Stimulated activated CD8-positive, alpha-beta memory T cell treated with anti-CD3 and anti-CD28 coated beads, Interleukin-7, amount 100 ng/mL, for 48 hours (primary cell): Measurements from ENCODE around the gene SIM2.

Experiments
- DNase-seq, 2 donors: peaks; one replicate each; pipeline ENCODE4 v3.0.0-alpha.2; 2020; ENCODE audit warnings: low read depth in 1 of 2; ENCODE audit errors: extremely low read depth in 1 of 2

Gene SIM2

DNA sequence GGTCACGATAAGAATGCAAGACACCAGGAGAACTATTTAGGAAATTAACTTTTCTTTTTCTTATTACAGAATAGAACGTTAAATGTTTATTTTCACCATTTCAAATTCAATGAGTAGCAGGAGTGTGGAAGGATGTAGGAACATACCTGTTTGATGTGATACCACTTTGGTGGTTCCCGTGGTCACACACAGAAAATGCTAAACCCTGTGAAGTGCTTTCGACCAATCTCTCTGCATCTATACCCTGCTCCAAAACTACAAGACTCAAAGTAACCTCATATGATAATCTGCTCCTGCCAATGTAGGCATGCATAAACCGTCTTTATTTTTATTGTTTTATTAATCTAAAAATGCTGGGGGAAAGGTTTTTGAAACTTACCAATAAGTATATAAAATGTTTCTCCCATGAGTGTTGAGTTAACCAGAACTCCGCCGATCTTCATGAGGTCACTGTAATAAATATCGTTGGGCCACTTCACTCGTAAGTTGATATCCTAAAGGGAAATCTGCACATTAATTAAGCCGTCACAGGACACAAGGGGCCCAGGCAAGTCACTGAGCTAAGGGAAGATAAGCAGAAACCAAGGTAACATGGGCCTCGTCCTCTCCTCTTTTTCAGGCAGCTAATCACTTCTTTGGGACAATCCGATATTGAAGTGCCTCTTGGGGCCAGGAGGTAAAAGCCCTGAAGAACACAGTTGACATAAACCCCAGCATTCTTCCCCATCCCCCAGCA lies 60.6 kb downstream of the SIM2 start:
- no peak for DNase-seq

DNA sequence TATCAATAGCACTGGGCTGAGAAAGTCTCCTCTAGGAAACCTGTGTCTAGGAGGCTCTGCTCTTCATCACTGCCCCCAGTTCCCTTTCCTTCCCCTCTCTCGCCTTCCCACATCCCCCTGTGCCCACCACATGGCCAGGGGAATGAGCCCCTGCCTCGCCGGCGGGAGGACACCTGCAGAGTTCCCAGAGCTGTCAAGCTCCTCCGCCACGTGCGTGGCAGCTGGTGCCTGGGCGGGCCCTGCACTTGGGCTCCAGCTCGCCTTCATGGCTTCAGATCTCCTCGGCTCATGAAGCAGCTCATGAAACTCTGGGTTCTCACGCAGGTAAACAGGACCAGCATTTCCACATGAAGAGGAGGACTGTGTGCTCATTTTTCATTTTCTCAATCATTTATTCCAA lies 62.8 kb downstream of the SIM2 start:
- DNase-seq: no peak

DNA sequence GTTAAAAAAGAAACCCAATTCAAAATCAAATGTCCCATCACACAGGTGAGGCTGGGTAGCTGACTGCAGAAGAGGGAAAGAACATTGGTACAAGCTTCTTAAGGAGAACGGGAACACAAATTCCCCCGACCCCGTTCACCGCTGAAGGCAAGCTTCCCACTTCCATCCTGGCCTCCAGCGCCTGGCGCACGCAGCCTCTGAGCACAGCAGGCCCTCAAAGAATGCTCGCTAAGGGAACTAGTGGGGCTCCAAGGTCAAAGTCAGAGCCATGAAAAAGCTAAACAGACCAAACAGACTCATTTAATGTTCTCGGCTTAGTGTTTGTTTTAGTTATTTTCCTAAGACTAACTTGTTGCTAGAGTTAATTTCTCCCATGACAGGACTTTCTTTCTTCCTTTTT lies 63.7 kb downstream of the SIM2 start:
- DNase-seq: no peak

GRCh38 chr21:36763305-36763704 lies 64.4 kb downstream of the SIM2 start:
- no peak for DNase-seq

DNA sequence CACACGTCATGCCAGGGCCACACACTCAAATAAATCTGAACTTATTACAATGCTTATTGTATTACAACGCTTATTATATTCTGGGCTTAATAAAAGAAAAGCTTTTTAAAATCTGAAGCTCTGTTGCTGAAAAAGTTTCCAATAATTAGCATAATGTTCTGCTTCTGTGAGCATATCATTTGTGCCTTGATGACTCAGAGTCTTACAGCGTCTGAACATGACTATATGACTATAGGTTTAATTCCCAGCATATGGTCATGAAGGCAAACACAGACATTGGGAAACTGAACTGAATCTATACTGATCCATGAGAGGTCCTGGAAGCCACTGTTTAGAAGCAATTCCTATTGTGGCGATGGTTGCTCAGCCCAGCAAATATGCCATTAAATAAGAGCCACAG lies 66.3 kb downstream of the SIM2 start:
- no peak for DNase-seq

DNA sequence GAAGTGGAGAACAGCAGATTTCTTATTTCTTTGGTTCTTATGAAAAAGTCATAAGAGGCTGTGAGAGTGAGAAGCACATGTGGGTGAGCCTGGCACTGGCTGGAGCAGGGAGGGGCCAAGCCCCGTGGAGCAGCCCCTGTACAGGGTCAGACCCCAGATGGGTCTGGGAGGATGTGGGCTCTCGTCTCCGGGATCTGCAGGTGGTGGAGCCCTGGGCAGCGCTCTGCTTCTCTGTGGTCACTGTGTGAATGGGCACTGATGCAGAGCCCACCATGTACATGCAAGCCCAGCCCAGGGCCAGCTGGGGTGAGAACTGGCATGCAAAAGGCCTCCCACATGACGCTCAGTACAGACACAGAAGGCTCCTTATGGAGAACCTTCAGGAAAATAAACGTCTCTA lies 67.6 kb downstream of the SIM2 start:
- DNase-seq: no peak

GRCh38 chr21:36767096-36767495 lies 68.2 kb downstream of the SIM2 start:
- no peak for DNase-seq

GRCh38 chr21:36768496-36768895 lies 69.6 kb downstream of the SIM2 start:
- DNase-seq: no peak

DNA sequence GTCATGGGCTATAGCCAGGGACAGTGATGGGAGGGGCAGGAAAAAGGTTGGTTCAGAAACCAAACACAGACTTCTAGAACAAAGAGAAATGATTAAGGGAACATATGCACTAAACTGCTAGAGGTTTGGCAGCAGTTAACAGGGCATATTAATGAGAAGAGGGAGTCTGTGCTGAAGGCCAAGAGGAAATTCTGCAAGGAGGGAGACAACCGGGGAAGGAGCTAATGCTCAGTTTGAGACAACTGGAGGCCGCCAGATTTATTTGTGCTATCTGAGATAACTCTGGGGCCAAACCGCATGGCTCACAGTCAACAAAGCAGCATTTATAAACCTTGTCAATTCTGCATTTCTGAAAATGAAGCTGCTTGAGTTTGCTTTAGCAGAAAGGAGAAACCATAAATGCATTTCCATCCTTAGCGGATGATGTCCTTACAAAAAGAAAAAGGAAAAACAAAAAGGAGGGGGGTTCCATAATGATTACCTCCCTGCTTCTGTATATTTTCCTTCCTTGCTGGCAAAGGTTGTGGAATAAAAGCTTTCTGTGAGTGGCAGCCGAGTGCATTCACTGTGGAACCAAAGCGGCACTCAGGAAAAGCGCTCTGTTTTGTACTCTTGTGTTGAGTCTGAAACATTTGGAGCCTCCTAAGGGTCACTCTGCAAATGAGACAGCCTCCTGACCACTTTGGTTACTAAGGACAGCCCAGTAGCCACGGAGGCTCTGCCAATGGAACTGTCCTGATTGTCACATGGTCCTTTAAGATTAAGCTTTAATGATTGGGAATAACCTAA lies 70.3 kb downstream of the SIM2 start:
- no peak for DNase-seq

- DNase-seq: no peak
Observed at GRCh38 chr21:36773117-36773516, 74.2 kb downstream of the SIM2 start.

DNA sequence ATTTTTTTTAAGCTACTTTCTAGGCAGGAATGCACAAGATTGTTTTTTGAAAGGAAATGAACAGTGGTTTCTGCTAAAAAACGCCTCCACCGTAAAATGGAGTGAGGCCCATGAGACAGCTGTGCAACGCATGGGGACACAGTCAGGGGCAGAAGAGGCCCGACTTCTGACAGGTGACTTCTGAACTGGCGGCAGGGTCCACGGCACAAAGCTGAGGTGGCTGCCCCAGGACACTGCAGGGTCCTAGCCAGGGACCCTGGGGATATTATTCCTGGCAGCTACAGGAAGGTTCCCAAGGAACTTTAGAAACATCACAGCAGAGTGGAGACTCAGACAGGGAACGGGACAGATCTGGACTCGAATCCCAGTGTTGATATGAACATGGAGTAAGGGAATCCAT lies 75.1 kb downstream of the SIM2 start:
- DNase-seq: no peak

DNA sequence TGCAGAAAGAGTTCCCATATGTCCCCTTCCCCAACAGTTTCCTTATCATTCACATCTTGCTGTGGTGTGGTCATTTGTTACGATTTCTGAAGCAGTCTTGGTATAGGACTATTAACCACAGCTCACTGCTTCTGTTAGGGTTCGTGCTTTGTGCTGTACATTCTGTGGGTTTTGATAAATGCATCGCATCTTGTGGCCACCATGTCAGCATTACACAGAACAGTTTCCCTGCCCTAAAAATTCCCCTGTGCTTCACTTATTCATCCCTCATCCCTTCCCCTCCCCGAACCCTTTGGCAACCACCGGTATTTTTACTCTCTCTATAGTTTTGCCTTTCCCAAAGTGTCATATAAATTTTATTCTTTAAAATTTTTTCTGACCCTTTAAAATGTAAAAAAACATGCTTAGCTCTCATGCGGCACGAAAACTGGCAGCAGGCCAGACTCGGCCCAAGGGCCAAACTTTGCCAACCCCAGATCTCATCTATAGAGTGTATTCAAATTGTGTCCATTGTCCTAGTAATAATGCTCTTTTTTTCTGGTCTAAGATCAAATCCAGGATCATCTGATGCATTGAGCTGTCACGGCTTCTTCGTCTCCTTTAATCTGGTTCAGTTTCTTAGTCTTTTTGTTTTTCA lies 78.2 kb downstream of the SIM2 start:
- no peak for DNase-seq

DNA sequence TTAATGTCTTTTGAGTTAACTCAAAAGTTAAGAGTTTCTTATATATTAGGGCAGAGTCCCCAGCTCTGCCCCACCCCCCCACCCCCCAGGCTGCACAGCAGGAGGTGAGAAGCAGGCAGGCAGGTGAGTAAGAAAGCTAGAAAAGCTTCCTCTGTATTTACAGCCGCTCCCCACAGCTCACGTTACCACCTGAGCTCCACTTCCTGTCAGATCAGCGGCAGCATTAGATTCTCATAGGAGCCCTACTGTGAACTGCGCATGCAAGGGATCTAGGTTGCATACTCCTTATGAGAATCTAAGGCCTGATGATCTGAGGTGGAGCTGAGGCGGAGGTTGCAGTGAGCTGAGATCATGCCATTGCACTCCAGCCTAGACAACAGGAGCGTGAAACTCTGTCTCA lies 81.9 kb downstream of the SIM2 start:
- no peak for DNase-seq

GRCh38 chr21:36783612-36784374 lies 84.9 kb downstream of the SIM2 start:
- no peak for DNase-seq

DNA sequence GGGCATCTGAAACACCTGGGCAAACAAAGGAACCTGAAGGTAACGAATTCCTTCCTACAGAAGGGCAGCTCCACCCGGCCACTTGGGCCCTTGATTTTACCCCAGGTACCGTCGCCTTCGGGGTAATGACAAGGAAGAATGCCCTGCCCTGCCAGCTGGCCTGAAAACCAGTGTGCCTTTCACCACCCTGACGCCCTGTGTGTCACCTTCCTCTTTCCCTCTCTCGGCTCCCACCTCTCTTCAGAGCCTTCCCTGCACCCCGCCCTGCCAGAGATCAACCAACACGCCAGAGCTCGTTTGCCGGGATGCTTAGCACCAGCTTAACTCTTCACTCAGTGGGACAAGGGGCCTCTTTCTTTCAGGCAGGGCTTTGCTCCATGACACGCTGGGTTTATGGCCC lies 86.0 kb downstream of the SIM2 start:
- no peak for DNase-seq

- DNase-seq: no peak
Observed at GRCh38 chr21:36785615-36786014, 86.7 kb downstream of the SIM2 start.

GRCh38 chr21:36786186-36786585 lies 87.3 kb downstream of the SIM2 start:
- DNase-seq: no peak

DNA sequence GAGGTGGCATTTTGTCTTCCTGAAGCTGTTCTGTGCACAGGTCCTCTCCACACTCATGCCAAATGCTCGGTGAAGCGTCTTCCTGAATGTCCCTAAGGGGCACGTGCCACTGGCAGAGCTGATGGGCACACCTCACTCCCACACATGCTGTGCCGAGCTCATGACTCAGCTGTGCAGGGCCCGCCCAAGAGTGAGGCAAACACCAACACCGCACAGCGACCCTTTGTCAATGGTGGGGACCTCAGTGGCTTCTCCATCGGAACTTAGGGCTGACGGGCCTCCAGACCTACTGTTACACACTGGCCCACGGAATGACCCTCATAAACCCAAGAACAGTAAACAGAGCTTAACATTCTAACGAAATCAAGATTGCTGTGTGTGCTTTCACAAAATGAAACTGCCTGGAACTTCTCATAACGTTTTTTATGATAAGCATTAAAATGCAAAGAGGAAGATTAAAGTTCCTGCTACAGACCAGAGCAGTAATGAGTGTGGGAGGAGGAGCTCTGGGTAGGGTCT lies 89.3 kb downstream of the SIM2 start:
- no peak for DNase-seq

DNA sequence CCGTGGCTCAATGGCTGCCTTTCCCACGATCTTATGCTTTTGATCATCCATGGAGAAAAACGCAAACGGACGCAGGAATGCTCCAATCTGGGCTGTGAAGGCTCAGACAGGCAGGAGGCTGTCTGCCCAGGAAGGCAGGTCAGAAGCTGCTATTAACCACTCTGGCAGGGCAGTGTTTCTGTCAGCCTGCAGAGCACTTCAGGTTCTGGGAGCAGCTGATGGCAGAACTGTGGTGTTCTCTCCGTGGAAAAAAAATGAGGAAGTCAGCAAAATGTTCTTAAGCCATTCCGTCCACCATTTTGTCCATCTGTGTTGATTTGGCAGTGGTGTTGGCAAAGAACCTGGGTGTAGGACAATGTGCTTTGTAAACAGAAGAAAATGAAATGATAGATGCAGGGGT lies 91.7 kb downstream of the SIM2 start:
- DNase-seq: no peak

GRCh38 chr21:36791180-36791579 lies 92.3 kb downstream of the SIM2 start:
- DNase-seq: no peak
